Uterus (tissue), 2 donors: ENCODE data around the gene TCF4.

Source experiments
- POLR2A ChIP-seq, 2 donors: fragments of 450-650 bp; IDR thresholded peaks; one replicate each; pipeline ENCODE4 v1.6.1; 2016; ENCODE audit warnings: antibody characterized with exemption in 2 of 2, mild to moderate bottlenecking in 1 of 2, moderate library complexity in 1 of 2
- TF ChIP-seq, protein P1 (sequence below), 4 experiments: fragments of 200-600 bp in 2 of 4; fragments of 450-650 bp in 2 of 4; sonication (generic) in 2 of 4; IDR thresholded peaks; one replicate each; pipeline ENCODE4 v1.5.1; 2016 to 2019; ENCODE audit warnings: antibody characterized with exemption in 4 of 4, mild to moderate bottlenecking in 2 of 4, moderate library complexity in 1 of 4

DNA sequence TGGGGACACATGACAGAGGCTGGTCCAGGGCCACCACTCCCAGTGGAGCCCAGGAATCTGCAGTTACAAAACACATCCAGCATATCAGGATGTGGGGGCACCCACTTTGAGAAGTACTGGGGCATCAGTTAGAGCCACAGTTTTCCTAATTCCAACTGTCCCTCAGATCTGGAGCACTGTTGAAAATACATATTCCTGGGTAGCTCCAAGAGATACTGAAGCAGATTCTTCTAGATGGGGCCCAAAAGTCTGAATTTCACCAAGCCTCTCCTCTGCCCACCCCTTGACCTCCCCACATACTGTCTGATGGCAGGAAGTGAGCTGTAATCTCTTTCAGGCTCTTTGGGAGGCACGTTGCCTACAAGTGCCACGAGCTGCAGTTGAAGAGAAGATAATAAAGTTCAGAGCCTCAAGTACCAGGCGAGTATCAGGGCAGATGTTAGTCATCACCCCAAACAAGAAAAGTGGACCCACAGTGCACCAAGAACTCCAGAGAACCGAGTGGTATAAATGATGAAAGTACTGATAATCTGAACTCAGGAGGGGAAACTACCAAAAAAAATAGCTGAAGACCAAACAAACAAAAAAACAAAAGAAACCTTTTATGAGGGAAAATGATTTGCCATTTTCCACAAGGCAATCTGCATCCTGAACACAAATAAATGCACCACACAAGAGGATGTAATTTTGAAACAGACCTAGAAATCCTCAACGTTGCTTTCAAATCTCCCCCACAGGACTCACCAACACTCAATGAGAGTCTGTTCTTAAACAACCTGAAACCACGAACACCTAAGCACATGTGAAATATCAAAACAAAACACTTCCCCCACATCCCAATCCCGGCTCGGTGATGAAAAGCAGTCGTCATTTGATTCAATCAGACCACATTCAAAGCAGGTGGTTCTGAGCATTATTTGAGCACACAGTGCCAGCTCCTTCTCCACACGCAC is 98.7 kb downstream of the TCF4 start:
- TF ChIP-seq, protein P1, sequence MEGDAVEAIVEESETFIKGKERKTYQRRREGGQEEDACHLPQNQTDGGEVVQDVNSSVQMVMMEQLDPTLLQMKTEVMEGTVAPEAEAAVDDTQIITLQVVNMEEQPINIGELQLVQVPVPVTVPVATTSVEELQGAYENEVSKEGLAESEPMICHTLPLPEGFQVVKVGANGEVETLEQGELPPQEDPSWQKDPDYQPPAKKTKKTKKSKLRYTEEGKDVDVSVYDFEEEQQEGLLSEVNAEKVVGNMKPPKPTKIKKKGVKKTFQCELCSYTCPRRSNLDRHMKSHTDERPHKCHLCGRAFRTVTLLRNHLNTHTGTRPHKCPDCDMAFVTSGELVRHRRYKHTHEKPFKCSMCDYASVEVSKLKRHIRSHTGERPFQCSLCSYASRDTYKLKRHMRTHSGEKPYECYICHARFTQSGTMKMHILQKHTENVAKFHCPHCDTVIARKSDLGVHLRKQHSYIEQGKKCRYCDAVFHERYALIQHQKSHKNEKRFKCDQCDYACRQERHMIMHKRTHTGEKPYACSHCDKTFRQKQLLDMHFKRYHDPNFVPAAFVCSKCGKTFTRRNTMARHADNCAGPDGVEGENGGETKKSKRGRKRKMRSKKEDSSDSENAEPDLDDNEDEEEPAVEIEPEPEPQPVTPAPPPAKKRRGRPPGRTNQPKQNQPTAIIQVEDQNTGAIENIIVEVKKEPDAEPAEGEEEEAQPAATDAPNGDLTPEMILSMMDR (IDR thresholded peaks at IDR 0.05): no peak
- no peak for TF ChIP-seq POLR2A (IDR thresholded peaks at IDR 0.05)
